Ecto neural progenitor cell (in vitro differentiated cells): ENCODE measurements around the gene VMAC.

Source experiments
- DNase-seq: peaks from one replicate; pipeline ENCODE4 v3.0.0-alpha.2; 2018; ENCODE audit warnings: low spot score

VMAC gene

DNA sequence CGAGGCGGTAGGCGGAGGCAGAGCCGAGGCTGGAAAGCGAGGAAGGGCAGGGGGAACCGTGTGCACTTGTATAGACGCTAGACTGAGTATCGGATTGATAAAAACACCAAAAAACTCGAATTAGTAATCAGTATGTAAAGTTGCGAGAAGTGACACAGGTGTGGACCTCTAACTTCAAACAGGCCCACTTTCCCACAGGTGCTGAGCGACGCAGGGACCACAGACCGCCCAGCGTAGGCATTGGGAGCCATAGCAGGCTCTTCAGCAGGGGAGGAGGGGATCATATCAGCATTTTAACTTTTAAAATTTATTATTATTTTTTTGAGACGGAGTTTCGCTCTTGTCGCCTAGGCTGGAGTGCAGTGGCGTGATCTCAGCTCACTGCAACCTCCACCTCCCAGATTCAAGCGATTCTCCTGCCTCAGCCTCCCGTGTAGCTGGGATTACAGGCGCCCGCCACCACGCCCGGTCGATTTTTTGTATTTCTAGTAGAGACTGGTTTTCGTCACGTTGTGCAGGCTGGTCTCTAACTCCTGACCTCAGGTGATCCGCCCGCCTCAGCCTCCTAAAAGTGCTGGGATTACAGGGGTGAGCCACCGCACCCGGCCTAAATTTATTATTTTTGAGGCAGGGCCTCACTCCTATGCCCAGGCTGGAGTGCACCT, 574 bp downstream of the VMAC start:
- no peak for DNase-seq

DNA sequence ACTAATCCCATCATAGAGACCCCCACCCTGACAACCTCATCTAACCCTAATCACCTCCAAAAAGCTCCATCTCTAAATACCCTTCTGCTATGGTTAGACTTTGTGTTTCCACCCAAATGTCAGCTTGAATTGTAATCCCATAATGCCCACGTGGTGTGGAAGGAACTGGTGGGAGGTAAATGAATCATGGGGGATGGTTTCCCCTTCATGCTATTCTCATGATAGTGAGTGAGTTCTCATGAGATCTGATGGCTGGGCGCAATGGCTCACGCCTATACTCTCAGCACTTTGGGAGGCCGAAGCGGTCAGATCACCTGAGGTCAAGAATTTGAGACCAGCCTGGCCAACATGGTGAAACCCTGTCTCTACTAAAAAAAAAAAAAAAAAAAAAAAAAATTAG, 2.6 kb downstream of the VMAC start:
- no peak for DNase-seq

- DNase-seq, result no peak
These were observed 4.2 kb downstream of the VMAC start for GRCh38 chr19:5908773-5909442.

DNA sequence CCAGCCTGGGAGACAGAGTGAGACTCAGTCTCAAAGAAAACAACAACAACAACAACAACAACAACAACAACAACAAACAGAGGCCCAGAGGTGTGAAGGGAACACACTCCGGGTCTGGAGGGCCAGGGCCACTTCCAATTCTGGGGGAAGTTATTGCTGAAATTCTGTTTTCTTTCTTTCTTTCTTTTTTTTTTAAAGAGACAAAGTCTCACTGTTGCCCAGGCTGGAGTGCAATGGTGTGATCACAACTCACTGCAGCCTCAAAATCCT, 5.9 kb downstream of the VMAC start:
- no peak for DNase-seq

DNA sequence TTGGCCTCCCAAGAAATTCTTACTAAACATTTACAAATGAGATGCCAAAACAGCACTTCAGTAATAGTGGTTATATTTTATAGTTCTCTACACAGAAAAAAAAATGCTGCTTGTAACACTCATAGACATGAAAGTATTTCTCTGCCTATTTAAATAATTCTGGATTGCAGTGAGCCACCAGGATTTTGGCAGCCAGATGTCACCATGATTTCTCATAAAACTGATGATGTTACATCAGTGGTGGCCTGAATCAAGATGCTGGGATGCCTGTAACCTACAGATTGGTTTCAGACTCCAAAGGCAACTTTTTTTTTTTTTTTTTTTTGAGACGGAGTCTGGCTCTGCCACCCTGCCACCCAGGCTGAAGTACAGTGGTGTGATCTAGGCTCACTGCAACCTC, 6.7 kb downstream of the VMAC start:
- DNase-seq, result no peak

DNA sequence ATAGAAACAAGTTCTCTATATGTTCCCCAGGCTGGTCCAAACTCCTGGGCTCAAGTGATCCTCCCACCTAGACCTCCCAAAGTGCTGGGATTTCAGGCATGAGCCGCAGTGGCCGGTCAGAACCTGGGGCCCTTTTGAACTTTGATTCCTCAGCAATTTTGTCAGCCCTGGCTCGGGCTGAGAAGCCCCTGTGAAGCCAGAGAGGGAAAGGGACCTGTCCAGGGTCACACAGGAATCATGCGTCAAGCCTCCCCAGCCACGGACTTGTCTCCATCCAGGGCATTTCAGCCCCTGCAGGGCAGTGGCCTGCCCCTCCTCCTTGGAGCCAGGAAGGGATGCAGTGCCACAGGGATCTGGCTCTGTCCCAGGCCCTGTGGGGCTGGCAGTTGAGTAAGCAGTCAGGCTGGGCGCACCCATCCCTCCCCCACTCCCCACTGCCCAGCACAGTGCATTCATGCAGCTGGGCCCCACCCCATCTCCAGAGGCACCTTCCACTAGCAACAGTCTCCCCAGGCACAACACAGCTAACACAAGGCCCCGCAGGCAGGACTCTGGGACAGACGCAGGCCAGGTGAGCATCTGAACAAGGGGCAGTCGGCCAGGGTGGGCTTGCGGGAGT, 9.2 kb downstream of the VMAC start, which contains the start of gene CAPS:
Gene CAPS (plus strand): TSS at position 516 of the 619 bp plus-strand sequence. CDS start 153 bp downstream, outside the sequence.
- DNase-seq, result no peak

DNA sequence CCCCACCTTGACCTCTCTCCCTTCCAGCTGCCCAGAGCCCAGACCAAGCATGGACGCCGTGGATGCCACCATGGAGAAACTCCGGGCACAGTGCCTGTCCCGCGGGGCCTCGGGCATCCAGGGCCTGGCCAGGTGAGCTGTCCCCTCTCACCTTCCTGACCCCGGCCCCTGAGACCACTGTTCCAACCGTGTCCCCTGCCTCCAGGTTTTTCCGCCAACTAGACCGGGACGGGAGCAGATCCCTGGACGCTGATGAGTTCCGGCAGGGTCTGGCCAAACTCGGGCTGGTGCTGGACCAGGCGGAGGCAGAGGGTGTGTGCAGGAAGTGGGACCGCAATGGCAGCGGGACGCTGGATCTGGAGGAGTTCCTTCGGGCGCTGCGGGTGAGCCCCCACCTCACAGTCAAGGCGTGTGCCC, 9.7 kb downstream of the VMAC start:
- no peak for DNase-seq

GRCh38 chr19:5914946-5915781, 10.5 kb downstream of the VMAC start:
- no peak for DNase-seq

DNA sequence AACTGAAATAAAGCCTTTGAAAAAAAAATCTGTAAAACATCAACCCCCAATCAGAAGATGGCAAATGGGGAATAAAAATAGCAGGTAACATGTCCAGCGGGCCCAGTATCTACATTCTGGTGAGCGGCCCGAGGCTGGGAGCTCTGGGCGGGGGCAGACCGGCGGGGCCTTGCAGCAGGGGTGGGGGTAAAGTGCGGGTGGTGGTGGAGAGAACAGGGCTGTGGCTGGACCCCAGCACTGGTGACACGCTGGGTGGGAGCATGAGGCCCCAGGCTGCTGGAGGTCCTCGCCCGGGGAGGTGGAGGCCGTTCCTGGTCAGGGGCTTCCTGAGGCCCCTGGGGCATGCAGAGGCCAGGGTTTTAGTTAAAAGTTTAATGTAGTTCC, 11.1 kb downstream of the VMAC start:
- no peak for DNase-seq

- DNase-seq, result no peak
These were observed 11.6 kb downstream of the VMAC start for GRCh38 chr19:5916181-5916708.

DNA sequence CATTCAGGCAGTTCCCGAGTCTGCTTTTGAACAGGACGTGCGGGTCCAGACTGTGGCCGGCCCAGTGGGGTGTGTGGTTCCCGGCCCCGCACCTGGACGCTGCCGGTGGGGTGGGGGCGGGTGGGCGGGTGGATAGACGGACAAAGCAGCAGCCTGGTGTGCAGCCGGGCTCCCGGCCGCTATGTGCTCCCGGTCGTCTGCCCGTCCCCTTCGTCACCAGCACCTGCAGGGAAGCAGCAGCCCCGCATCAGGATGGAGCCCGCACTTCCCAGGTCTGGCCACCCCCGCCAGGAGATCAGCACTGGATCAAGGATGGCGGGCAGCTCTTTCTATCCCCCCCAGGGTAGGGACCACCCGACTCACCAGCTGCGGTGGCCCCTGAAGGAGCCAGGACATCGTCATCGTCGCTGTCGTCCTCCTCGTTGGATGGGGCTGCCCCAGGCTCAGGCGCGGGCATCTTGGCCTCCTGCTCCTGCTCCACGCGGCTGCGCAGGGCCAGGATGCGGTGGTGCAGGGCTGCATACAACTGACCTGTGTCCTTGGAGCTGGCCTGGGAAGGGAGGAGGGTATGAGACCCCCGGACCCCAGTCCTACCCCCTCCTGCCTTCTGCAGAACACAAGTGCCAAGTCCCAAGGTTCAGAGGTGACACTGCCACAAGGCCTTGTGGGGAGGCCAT, 12.9 kb downstream of the VMAC start:
- no peak for DNase-seq

- DNase-seq, result no peak
These were observed 13.9 kb downstream of the VMAC start for GRCh38 chr19:5918463-5919079.

GRCh38 chr19:5921516-5922160, 17.0 kb downstream of the VMAC start:
- no peak for DNase-seq

DNA sequence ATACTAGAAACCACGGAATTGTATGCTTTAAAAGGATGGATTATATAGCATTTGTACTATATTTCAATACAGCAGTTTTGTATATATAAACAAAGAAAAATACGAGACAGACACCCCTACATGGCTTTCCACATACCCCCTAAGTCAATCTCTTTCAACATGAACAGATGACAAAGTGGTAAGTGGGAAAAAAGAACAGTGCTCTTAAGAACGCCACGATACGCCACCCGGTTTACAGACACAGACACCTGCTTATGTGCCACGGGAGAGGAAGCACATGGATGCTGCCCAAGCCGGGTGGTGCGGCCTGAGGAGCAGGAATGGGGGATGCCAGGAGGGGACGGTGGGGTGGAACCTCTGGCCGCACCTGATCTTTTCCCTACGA, 17.5 kb downstream of the VMAC start:
- no peak for DNase-seq

DNA sequence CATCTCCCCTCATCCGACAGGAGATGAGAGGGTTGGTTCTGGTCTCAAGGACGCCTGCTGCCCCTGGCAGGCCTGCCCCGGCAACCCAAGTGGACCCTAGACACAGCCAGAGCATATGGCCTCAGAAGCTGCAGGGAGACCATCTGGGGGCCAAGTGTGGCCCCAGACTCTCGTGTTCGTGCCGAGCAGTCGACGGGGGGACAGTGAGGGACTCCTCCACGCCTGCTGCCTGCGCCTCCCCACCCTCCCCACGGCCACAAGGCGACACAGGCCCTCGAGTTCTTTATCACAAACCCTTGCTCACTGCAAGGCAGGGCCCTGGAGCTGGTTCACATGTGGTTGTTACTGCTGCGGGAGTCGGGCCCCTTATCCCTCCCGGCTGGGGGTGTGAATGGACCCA, 18.7 kb downstream of the VMAC start:
- no peak for DNase-seq

DNA sequence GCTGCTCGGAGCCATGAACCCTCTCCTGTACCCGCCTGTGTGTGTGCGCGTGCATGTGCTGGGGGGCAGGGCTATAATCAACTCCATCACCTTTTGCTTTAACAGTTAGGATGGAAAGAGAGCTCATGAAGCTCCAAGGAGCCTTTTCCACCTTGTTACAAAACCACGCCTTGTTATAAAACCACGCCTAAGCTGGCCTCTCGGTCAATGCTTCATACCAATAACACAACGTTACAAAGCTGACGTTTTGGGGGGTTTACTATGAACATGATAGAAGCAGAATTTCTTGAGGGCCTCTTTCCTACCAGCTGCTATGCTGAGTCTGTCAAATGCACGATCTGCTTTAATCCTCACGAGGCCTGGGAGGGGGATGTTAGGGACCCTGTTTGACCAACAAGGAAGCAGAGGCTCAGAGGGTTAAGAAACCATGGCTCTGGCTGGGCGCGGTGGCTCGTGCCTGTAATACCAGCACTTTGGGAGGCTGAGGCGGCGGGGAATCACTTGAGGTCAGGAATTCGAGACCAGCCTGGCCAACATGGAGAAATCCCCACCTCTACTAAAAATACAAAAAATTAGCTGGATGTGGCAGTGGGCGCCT, 21.3 kb downstream of the VMAC start:
- DNase-seq, result no peak

- DNase-seq, result no peak
These were observed 22.2 kb downstream of the VMAC start for GRCh38 chr19:5926641-5927440.

GRCh38 chr19:5927441-5927821, 22.8 kb downstream of the VMAC start:
- DNase-seq, result no peak

- DNase-seq, result no peak
These were observed 24.5 kb downstream of the VMAC start for GRCh38 chr19:5929179-5929578.

DNA sequence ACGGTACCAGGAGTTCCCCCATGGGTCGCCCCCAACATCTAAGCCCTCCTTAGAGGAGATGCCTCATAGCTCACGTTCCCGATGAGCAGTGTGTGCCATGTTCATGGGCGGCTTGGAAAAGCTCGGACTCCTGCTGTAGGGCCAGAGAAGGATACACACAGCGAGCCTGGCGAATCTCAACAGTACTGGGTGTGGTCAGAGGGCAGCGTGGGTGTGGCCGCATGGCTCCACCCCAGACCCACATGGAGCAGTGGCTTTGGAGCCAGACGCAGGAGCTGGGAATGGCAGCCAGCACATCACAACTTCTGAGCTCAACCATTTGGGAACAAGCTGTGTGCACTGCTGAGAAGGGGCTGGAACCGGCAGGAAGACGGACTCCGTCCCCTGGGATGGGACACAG, 25.0 kb downstream of the VMAC start:
- DNase-seq, result no peak
